Limb (tissue), 2 donors: Measurements from ENCODE around the gene G6PC3.

Experiments used
- DNase-seq, 2 donors: peaks; one replicate each; pipeline ENCODE4 v3.0.0-alpha.2; 2016; ENCODE audit errors: extremely low spot score in 2 of 2

G6PC3 gene

GRCh38 chr17:44059101-44059892, 11.2 kb upstream of the G6PC3 start:
- DNase-seq: no peak

- DNase-seq: no peak
Observed at GRCh38 chr17:44061446-44061845, 9.1 kb upstream of the G6PC3 start.

GRCh38 chr17:44062871-44063270, 7.7 kb upstream of the G6PC3 start:
- no peak for DNase-seq

GRCh38 chr17:44063704-44064639, 6.6 kb upstream of the G6PC3 start:
- no peak for DNase-seq

GRCh38 chr17:44065668-44066203, 4.8 kb upstream of the G6PC3 start:
- no peak for DNase-seq

- peak; percentile 88 to 96 for DNase-seq
Observed at GRCh38 chr17:44066204-44066930, 4.2 kb upstream of the G6PC3 start, which contains the start of gene LSM12. TSS of gene LSM12 (minus strand) at chr17:44066671. CDS start at chr17:44066587, 84 bp downstream.

GRCh38 chr17:44067545-44067940, 3.0 kb upstream of the G6PC3 start:
- DNase-seq: no peak

GRCh38 chr17:44069974-44070454, 521 bp upstream of the G6PC3 start:
- DNase-seq: no peak

GRCh38 chr17:44071198-44071520, 624 bp downstream of the G6PC3 start:
- no peak for DNase-seq

- no peak for DNase-seq
Observed at GRCh38 chr17:44071772-44072171, 1.2 kb downstream of the G6PC3 start.

- DNase-seq: no peak
Observed at GRCh38 chr17:44074231-44074910, 3.8 kb downstream of the G6PC3 start.

- no peak for DNase-seq
Observed at GRCh38 chr17:44074911-44075285, 4.4 kb downstream of the G6PC3 start.

GRCh38 chr17:44075598-44076293, 5.2 kb downstream of the G6PC3 start:
- peak in 1 of 2 donors; percentile 14 for DNase-seq

- DNase-seq: peak in 1 of 2 donors; percentile 12
Observed at GRCh38 chr17:44076716-44077594, 6.4 kb downstream of the G6PC3 start.

- no peak for DNase-seq
Observed at GRCh38 chr17:44077595-44077909, 7.0 kb downstream of the G6PC3 start.

GRCh38 chr17:44078412-44078811, 7.9 kb downstream of the G6PC3 start:
- DNase-seq: peak in 1 of 2 donors; percentile 26

- no peak for DNase-seq
Observed at GRCh38 chr17:44079877-44080821, 9.6 kb downstream of the G6PC3 start.

GRCh38 chr17:44081681-44082080, 11.1 kb downstream of the G6PC3 start:
- DNase-seq: no peak
